Fibroblast of mammary gland (primary cell): Measurements from ENCODE around the gene TBXAS1.

Experiments used
- DNase-seq: peaks from one replicate; pipeline ENCODE4 v3.0.0-alpha.2; 2010; ENCODE audit warnings: low read depth
- H3K4me3 ChIP-seq: 2 replicates; pipeline ENCODE4 v1.5.1; 2011; ENCODE audit warnings: low read depth, mild to moderate bottlenecking, low read length, moderate library complexity; ENCODE audit not compliant: control insufficient read depth
- TF ChIP-seq, protein P1 (sequence below): conservative IDR thresholded peaks from 2 replicates; pipeline ENCODE4 v1.5.1; 2011; ENCODE audit warnings: low read depth, low read length, inconsistent platforms; ENCODE audit not compliant: control insufficient read depth, insufficient read depth

The TBXAS1 gene

DNA sequence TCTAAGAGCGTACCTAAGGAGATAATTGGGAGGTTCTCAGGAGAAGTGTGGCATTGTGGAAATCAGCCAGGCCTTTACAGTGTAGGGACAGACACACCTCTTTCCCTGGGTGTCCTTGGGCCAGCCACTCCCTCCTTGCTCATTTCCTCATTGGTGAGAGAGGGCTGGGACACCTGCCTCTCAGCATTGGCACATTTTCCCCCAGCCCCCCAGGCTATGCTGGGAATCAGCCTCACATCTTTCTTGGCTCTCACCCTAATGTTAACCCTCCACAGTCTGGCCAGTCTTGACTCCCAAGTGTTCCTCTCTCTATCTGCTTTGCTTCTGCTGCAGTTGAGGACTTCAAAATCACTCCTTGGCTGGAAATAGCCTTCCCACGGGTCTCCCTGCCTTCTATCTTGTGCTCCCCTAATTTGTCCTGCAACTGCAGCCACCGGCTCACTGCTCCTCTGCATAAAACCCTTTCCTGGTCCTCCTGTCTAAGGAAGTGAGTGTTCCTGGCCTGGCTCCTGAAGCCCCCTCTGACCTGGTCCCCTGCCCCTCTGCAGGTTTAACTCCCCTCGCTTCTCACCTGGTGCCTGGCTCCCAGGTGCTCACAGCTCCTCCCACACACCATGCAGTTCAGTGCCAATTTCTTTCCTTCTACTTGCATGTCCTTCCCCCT lies 15.8 kb downstream of the TBXAS1 start:
- TF ChIP-seq, protein P1, sequence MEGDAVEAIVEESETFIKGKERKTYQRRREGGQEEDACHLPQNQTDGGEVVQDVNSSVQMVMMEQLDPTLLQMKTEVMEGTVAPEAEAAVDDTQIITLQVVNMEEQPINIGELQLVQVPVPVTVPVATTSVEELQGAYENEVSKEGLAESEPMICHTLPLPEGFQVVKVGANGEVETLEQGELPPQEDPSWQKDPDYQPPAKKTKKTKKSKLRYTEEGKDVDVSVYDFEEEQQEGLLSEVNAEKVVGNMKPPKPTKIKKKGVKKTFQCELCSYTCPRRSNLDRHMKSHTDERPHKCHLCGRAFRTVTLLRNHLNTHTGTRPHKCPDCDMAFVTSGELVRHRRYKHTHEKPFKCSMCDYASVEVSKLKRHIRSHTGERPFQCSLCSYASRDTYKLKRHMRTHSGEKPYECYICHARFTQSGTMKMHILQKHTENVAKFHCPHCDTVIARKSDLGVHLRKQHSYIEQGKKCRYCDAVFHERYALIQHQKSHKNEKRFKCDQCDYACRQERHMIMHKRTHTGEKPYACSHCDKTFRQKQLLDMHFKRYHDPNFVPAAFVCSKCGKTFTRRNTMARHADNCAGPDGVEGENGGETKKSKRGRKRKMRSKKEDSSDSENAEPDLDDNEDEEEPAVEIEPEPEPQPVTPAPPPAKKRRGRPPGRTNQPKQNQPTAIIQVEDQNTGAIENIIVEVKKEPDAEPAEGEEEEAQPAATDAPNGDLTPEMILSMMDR = no peak

DNA sequence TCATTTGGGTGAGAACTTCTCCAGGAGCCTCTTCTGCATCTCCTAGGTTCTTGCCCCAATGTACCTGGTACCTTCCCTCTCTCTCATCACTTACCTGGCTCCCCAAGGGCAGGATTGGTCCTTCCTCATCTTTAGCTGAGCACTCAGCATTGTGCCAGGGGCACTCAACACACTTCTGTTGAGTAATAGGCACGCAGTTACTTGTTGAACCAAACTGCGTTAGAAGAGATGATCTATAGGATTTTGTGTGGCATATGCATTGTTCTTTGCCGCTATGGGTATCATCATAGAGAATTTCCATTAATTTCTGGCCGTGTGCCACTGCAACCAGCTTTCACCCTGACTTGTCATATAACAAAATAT lies 16.4 kb downstream of the TBXAS1 start:
- TF ChIP-seq, protein P1 = no peak
- no peak for DNase-seq
- no peak overlapping the region for H3K4me3 ChIP-seq

More for the DNA sequence above, 15.8 kb downstream of the TBXAS1 start:
- H3K4me3 ChIP-seq = no peak overlapping the region
- no peak for DNase-seq

DNA sequence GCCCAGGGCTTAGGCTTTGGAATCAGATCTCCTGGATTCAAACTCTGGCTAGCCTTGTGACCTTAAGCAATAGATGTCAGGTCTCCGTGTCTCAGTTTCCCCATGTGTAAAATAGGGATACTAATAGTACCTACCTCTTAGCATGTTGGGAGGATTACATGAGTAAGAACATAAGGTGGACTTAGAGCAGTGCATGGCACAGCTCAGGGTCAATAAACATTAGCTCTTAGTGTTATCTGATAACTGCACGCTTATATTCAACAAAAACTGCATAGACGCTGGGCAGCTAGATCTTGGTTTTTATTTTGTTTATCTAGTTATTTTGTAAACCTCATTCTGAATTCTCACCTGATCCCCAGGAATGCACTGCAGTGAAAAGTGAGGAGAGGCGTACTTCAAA lies 17.2 kb downstream of the TBXAS1 start:
- TF ChIP-seq, protein P1 = no peak
- DNase-seq = no peak
- H3K4me3 ChIP-seq = no peak overlapping the region

DNA sequence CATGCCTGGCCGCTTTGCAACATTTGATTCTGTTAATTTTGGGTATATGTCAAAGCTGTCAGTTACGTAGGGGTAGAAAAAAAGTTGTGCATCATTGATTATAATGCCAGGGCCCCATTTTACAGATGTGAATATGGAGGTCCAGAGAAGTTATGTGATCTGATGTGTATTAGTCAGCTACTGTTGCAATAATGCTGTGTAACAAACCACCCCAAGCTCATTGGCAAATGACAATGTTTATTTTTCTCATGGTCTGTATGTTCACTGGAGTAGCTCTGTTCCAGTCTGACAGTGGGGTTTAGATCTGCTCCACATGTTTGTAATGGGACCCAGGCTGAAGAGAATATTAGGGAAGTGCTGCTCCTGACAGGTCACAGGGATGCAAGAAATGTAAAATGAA lies 19.2 kb downstream of the TBXAS1 start:
- no peak for DNase-seq
- H3K4me3 ChIP-seq = no peak overlapping the region
- TF ChIP-seq, protein P1 = no peak

DNA sequence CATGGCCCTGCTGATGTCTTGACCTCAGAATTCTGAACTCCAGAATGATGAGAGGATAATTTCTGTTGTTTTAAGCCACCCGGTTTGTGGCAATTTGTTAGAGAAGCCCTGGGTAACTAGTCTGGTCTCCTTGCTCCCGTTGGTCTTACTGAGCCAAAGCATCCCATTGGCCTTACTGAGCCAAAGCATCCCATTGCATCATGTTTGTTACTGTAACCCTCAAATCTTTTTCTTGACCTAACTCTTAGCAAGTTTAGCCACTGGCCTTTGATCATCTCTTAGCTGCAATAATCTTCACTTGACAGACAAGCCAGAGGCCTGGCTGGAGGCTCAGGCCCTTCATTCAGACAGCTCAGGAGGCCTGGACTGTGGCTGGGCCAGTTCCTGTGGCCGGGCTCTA lies 21.8 kb downstream of the TBXAS1 start:
- DNase-seq = no peak
- TF ChIP-seq, protein P1 = no peak
- no peak overlapping the region for H3K4me3 ChIP-seq

DNA sequence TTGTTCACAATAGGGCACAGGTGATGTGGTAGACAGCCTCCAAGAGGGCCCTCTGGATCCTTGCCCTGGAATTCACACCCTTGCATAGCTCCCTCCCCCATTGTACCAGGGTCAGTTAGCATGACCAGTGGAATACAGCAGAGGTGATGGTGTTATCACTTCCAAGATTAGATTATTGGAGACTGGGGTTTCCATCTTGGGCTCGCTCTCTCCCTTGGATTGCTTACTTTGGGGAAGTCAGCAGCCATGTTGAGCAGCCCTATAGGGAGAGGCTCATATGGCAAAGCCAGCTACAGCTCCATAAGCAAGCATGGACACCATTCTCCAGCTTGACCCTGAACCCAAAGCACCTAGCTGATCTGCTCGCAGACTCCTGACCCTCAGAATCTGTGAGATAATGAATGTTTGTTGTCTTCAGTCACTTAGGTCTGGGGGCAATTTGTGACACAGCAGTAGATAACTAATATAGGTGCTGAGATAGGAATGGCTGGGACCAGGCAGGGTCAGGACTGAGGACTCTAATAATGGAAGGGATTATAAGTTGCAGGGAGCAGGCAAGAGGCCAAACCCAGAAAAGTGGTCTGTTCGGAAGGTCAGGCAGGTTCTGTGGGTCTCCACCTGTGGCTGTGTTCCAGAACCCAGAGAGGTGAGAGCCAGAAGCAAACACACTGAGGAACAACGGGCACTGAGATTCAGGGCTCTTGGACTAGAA lies 22.9 kb downstream of the TBXAS1 start:
- no peak for DNase-seq
- no peak overlapping the region for H3K4me3 ChIP-seq
- TF ChIP-seq, protein P1 = no peak
